GM18511 (cell line): ENCODE data around the gene RFX7.
A peak's percentile ranks its signal among the peaks of the same experiment; 100 is the strongest.

ENCODE experiments used
- ATAC-seq: cut with Tn5 transposase; IDR thresholded peaks from one replicate; pipeline ENCODE4 v1.9.1; 2021; ENCODE audit warnings: mild to moderate bottlenecking, moderate library complexity; ENCODE audit not compliant: unreplicated experiment

Gene RFX7

DNA sequence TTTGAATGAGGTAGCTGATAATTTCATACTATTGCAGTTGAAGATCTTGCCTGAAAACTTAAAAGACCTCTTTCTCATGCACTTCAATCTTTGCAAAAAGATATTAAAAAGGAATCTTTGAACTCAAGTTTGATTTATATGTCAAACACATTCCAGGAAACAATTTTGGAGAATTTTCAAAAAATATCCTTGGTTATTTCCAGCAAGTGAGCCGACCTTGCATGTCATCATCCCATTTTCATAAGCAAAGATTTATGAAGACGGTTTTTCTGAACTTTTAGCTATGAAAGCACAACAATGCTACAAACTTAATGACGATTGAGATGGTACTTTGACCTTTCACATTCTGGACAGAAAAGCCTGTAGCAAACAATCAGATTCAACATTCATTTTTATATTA lies 95.6 kb downstream of the RFX7 start:
- no peak for ATAC-seq

DNA sequence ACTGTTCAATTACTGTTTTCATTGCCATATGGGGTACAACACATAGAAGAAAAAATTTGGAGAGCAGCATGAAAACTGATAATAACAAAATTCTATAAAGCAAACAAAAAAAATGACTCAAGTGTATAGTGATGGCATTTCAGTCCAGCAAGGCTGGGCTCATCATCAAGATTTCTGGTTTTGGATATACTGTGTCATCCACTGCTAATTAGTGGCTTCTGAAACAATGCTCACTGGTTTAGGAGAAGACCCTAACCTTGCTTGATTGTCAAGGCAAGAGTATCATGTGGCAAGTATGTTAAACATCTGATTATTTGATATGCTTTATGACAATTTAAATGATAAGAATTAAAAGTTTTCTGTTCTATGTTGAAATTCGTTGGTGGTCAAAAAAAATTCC lies 96.9 kb downstream of the RFX7 start:
- ATAC-seq: no peak

DNA sequence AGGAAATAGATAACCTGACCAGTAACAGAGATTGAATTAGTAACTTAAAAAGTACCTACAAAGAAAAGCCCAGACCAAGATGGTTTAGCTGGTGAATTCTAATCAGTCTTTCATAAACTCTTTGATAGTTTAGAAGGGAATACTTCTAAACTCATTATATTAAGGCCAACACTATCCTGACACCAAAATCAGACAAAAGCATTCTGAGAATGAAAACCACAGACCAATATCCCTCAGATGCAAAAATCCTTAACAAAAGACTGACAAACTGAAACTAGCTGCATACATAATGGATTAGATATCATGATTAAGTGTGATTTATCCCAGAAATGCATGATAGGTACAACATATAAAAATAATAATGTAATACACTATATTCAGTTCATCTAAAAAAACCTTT lies 115.6 kb downstream of the RFX7 start:
- ATAC-seq: no peak

DNA sequence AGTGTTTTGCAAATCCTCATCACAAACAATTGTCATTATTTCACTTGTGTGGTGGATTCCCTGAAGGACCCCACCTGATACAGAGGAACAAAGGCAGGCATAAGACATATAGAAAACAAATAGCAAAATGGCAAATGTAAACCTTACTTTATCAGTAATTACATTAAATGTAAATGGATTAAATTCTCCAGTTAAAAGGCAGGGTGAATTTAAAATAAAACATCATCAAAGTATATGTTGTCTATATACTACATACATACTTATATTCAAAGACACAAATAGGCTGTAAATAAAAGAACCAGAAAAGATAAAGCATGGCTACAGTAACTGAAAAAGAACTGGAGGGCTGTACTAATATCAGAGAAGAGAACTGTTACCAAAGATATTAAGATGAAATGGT lies 117.3 kb downstream of the RFX7 start:
- no peak for ATAC-seq

DNA sequence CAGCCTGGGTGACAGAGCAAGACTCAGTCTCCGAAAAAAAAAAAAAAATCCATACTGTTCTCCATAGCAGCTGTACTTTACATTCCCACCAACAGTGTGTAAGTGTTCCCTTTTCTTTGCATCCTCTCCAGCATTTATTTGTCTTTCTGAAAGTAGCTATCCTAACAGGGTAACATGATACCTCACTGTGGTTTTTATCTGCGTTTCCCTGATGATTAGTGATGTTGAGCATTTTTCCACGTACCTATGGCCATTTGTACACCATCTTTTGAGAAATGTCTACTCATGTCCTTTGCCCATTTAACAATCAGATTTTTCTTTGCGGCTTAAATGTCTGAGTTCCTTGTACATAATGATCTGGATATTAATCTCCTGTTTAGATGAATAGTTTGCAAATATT lies 119.3 kb downstream of the RFX7 start:
- ATAC-seq: no peak

DNA sequence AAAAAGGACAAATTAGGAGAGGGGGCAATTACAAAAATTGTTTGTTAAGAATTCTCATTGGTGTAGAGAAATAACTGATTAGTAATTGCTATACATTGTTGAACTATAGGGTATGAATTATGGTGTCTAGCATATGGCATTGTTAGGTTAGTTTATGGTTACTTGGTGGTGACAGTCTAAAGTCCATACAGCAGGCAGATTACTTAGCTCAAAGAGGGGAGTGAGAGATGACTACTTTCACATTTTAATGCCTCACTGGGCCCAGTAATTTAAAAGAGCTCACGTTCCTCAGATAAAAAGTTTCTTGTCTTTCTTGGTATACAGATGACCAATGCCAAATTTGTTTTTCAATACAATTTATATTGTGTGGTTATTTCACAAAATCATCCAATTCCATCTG lies 137.8 kb downstream of the RFX7 start:
- no peak for ATAC-seq

DNA sequence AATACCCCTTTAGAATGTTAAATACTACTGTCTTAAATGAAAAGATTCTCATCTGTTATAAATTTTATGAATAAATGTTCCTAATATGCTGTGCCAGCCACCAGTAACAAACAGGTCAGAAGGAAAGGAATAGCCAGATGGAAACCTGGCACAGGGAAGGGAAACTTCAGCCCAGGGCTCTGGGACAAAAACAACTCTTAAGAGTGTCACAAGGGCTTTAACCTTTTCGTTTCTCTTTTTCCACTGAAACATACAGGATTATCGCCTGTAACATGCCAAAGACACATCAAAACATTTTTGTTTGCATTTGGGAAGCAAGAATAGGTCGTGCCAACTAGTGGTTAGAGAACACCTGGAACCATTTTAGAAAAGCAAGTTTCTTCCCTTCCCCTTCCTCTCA lies 141.2 kb downstream of the RFX7 start:
- ATAC-seq: no peak

DNA sequence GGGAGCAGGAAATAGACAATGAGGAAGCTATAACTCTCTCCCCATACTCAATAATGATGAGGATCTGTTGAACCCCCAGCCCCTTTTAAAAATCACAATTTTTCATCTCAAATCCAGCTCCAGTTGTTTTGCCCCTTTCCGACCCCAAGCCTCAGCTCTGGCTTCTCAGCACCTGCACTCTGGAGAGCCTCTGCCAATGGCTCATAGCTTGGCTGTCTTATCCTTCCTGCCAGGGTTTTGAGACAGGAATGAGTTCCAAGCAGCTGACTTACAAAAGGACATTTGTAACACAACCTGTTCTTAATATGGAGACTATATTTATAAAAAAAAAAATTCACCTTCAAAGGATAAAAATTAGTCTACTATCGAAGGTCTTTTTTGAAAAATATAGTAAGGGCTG lies 144.4 kb downstream of the RFX7 start:
- ATAC-seq: no peak

DNA sequence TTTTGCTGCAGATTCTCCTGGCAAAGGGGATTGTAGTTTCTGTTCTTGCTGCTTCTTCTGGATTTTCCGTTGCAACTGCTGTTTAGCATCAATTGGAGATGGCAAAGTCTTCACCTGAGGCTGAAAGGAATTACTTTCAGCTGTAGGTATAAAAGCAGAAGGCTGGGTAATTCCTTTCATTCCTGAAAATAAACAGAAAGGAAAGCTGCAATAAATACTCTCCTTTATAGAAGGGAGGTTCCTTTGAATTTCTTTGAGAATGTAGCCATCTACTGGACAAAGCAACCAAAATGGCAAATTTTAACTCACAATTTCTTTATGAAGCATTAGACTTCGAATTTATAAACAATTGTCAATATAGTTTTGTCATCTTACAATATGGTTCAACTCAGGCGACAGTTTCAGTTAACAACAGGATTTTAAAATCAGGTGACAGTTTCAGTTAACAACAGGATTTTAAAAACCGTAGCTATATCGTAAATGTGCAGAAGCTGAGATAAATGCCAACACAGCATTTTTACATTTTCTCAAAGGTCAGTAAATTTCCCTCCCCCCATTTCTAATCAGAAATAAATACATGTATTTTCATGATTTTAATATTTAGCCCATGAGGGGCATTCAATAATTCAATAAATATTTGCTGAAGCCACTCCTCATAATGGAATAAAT lies 145.3 kb downstream of the RFX7 start:
- no peak for ATAC-seq

DNA sequence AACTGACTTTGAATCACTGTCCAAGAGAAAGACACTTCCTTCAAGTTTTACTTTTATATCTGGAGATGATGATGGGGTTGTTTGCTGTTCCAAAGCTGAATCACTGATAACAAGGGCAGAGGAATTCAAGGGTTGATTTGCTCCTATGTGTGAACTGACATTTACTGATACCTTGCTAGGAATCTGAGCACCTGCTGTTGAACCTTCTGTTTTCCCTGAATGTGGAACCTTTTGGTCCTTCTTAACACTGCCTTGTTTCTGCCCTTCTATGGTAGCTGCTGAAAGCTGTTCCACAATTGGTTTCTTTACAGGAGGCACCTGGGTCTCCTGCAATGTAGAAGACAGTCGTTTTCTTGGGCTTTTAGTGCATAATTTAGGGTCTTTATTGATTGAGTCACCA lies 148.3 kb downstream of the RFX7 start:
- no peak for ATAC-seq

DNA sequence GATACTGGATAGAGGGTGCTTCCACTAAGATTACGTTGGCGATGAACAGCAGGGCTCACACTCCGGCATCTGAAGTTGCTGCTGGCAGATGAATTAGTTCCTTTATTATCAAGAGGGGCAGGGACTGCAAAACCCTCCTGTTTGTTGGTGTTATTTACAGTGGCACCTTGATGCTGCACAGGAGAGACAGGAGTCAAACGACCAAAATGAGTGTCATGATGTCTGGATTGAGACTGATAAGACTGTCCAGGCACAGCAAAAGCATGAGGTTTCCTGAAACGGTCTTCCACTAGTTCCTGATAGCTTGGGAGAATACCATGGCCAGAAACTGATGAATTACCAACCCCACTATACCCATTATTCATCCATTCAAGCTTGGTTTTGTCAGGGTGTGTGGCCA lies 149.5 kb downstream of the RFX7 start:
- ATAC-seq: no peak

DNA sequence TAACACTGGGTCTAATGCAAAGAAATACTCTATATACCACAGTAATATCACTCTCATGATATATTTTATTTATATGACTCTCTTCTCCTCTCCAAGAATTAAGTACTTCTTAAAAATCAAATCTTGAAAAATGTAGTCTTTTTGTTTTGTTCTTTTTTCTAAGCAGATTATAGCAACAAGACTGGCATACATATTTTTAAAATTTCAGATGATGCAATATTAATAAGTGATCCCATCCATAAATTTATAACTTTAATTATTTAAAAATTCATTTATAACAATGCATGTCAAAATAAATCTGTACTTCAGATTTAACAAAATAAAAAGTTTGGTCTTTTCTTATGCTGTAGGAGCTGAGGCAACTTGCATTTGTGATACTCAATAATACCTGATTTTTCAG lies 155.3 kb downstream of the RFX7 start:
- ATAC-seq: no peak

DNA sequence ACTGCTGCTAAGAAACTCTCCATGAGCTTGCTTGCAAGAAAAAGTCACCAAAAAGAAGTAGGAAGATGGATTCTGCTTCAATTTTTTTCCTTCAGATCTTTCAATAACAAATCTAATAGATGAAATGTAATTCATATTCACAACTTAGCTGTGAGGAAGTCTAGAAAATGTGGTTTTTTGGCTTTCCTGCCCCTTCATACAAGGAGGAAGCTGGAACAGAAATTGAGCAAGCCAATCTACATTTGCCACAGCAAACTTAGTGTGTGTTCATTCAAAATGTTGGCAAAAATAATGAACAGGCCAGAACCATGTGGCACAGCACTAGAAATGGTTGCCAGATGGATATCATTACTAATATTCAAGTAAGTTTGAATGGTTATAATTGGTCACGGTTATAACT lies 157.1 kb downstream of the RFX7 start:
- no peak for ATAC-seq

DNA sequence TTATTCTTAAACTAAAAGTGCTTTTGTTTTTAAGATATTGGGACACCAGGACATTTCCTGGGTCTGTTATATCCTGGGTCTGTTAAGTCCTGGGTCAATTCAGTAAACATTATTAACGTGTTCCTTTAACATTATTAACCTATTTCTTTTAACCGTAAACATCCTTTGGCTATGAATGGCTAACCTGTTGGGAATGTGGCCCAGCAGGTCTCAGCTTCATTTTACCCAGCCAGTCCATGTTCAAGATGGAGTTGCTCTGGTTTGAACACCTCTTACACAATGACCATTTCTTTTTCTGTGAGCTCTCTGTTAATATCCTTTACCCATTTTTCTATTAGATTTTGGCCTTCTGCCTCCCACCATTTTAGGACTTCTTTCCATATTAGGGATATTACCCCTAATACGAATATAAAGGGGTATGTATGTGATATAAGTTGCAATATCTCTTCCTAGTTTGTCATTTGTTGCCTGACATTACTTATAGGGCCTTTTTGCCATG lies 161.4 kb downstream of the RFX7 start:
- ATAC-seq: no peak

DNA sequence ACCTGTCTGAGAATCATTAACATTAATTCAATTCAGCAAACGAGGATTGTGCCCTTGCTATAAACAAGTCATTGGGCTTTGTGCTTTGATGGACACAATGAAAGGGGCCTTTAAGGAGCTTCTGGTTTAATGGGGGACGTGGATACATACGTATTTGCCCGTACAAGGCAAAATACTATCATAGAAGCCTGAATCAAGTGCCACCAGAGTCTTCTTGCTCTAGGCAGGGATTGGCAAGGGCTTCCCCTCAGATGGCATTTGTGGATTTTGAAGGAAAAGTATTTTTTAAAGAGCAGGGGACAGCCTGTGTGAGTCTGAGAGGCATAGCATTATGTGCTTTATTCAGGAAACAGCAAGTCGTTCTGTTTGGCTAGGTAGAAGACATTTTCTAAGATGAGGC lies 166.6 kb downstream of the RFX7 start:
- ATAC-seq: no peak

DNA sequence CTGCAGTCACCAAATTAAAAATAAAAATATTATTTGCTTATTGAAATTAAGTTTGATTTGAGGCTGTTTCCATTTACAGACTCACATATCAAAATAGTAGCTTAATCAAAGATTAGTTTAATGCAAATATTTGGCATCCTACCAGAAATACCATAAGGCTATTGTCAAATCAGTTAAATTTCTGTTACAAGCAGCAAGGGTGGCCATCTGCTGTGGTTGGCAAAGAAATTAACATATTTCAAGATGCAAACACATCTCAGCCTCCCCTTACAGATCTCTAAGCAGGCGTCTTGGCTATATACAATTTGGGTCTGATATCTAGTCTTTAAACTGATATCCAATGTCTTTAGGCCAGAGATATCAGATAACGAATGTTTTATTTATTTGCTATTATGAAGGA lies 167.0 kb downstream of the RFX7 start:
- no peak for ATAC-seq

DNA sequence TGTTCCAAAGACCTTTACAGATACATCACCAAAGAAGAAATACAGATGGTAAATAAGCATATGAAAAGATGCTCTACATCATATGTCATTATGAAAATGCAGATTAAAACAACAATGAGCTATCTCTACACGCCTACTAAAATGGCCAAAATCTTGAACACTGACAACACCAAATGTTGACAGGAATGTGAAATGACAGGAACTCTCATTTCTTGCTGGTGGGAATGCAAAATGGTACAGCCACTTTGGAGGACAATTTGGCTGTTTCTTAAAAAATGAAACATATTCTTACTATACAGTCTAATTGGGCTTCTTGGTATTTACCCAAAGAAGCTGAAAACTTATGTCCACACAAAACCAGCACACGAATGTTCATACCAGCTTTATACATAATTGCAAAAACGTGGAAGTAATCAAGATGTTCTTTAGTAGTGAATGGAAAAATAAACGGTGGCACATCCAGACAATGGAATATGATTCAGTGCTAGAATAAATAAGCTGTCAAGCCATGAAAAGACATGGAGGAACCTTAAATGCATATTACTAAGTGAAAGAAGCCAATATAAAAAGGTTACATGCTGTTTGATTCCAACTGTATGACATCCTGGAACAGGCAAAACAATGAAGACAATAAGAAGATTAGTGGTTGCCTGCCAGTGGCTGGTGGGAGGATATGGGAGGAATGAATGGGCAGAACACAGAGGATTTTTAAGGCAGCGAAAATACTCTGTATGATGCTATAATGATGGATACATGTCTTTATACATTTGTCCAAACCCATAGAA lies 169.0 kb downstream of the RFX7 start:
- ATAC-seq: no peak

DNA sequence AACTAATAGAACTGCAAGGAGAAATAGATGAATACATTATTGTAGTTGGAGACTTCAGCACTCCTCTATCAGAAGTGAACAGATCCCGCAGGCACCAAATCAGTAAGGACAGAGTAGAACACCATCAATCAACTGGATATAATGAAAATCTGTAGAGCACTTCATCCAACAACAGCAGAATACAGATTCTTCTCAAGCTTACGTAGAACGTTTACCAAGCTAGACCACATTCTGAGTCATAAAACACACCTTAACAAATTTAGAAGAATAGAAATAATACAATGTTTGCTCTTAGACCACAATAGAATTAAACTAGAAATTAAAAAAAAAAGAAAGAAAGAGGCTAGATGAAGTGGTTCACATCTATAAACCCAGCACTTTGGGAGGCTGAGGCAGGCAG lies 179.5 kb downstream of the RFX7 start:
- no peak for ATAC-seq

DNA sequence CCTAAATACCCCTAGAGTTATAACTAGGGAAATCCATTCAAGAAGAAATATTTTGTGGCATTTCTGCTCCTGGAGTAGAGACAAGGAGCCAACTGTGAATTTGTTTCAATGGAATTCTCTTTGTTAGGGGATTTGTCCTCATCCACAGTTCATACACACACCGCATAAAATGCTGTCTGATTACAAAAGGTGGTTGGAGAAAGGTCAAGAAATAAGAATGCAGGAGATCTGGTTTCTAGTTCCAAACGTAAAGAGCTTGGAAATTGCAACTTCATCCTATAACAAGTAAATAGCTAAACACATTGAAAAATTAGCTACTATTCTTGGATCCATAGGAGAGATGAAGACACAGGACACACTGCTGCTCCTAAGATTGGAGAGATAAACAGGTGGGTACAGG lies 184.0 kb downstream of the RFX7 start:
- no peak for ATAC-seq

DNA sequence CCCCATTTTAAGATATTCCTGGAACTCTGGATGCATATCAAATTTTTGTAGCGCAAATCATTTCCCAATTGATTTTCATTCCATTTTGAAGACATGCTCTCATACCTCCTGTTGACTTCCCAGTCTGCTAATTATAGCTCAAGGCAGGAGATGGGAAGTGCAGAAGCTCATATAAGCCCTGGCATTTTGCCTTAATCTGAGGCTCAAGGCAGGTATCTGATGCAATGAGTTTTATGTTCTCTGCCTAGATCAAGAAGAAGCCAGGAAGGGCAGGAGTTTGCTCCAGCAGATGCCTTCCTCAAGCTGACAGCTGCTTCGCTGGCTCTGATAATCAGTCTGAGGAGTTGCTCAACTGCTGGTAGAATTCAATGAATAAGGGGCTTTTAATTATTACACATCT lies 184.7 kb downstream of the RFX7 start:
- no peak for ATAC-seq

DNA sequence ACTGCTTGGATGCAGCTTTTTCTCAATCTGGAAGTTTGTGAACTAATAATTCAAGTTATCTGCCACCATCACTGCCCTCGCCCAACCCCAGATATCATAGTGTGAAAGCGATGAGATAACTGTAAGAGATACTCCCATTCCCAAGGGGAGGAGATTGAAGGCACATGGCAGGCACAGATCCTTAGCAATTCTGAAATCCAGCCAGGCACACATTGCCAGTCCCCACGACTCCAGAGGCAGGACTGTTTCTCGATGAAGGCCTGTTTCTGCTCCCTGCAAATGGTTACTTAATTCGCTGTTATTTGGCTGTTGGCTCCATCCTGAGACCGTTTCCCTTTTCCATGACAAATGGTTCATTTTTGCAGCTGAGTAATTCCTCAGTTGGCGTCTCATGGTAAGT lies 187.1 kb downstream of the RFX7 start:
- ATAC-seq: no peak

DNA sequence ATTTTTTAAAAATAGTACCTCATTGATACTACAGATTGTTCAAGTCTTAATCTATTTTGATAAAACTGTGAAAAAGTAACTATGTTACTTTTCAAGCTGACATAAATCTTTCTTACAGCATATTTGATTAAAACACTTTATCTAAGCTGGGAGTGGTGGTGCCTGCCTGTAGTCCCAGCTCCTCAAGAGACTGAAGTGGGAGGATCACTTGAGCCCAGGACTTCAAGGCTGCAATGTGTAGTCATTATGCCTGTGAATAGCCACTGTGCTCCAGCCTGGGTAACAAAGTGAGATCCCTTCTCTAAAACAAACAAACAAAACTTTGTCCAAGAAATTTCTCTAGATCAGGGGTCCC lies 190.7 kb downstream of the RFX7 start:
- ATAC-seq: peak; percentile 18
